Breast epithelium (tissue), 4 donors: Measurements from ENCODE around the gene CTNNA1. TPM values are rescaled to one million over a fixed set of nuclear protein-coding genes. Genes with fewer than 3 reads are reported as not detected.

Experiments used
- DNase-seq, 2 donors: peaks; one replicate each; pipeline ENCODE4 v3.0.0-alpha.2; 2019; ENCODE audit warnings: low spot score in 2 of 2
- H3K27ac ChIP-seq, 2 donors: fragments of 200-600 bp; sonication (generic) in 1 of 2; one replicate each; pipeline ENCODE4 v1.5.1; 2016 to 2019; ENCODE audit warnings: mild to moderate bottlenecking in 1 of 2
- H3K27me3 ChIP-seq, 2 donors: fragments of 200-600 bp; sonication (generic) in 1 of 2; one replicate each; pipeline versions ENCODE4 v1.5.1 to v1.6.0; 2017 to 2019; ENCODE audit warnings: control low read depth in 1 of 2, mild to moderate bottlenecking in 1 of 2
- H3K36me3 ChIP-seq: fragments of 200-600 bp; one replicate; pipeline ENCODE4 v1.5.1; 2019
- H3K4me1 ChIP-seq, 2 donors: fragments of 200-600 bp; sonication (generic); one replicate each; pipeline ENCODE4 v1.5.1; 2016 to 2019; ENCODE audit warnings: control low read depth in 1 of 2
- H3K4me3 ChIP-seq, 3 donors: fragments of 200-600 bp; sonication (generic); 1 replicate in 2 of 3; 2 replicates in 1 of 3; pipeline ENCODE4 v1.5.1; 2016 to 2019; ENCODE audit warnings: mild to moderate bottlenecking in 3 of 3, moderate library complexity in 2 of 3
- H3K9me3 ChIP-seq, 2 donors: fragments of 200-600 bp; sonication (generic) in 1 of 2; one replicate each; pipeline ENCODE4 v1.5.1; 2016 to 2019; ENCODE audit warnings: control low read depth in 1 of 2
- POLR2A ChIP-seq: fragments of 450-650 bp; IDR thresholded peaks from one replicate; pipeline ENCODE4 v1.6.1; 2016; ENCODE audit warnings: antibody characterized with exemption, mild to moderate bottlenecking, moderate library complexity
- POLR2AphosphoS5 ChIP-seq, 3 donors: sonication (generic); formaldehyde crosslinking; IDR thresholded peaks; one replicate each; pipeline ENCODE4 v1.6.1; 2017; ENCODE audit warnings: antibody characterized with exemption in 3 of 3
- intact Hi-C: fragments of 100-400 bp; cut with DNase I; formaldehyde crosslinking; loops from one replicate; pipeline ENCODE4 v1.15.1; 2023; ENCODE audit warnings: low total_unique reads
- total RNA-seq, 3 donors: library from RNA; depleted of rRNA; stranded (reverse); fragments of >200 nt; gene quantifications; one replicate each; pipeline ENCODE4 v1.1.0, GENCODE V29; 2016
- TF ChIP-seq, protein P1 (sequence below), 3 donors: fragments of 450-650 bp; IDR thresholded peaks; one replicate each; pipeline ENCODE4 v1.5.1; 2016 to 2017; ENCODE audit warnings: antibody characterized with exemption in 3 of 3, mild to moderate bottlenecking in 3 of 3, moderate library complexity in 3 of 3

The CTNNA1 gene
- total RNA-seq, 3 donors from 2014 or later, result 314 to 389 (median 321) TPM

DNA sequence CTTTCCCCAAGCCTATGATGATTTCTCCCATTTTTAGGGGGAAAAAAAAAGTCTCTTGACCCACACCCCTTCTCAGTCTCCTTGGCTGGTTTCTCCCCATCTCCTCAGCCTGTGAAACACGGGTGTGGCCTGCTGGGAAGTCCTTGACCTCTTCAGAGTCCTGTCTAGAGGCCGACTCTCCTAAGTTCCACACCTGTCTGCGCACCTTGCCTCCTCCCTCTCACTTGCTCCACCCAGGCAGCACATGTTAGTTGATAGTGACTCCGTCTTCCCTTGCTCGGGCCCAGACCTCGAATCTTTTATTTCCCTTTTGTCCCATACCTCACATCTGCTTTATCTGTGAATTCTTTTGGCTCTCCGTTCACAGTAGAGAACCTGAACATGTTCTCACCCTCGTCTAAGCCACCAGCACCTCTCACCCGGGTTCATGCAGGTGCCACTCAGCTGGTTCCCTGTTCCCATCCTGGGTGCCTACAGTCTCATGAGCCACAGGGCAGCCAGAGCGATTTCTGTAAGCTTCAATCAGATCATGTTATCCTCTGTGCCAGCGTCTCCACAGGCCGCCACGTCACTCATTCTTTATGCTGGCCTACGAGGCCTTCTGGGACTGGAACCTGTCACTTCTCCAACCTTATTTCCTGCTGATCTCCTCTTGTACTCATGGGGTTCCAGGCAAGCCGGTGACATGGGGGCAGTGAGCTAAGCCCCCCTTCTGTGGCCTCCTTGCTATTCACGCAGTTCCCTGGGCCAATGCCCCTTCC is 173.6 kb downstream of the CTNNA1 start:
- H3K9me3 ChIP-seq, result no peaks in the 10 kb centered on the region
- H3K27me3 ChIP-seq, result no peaks in the 10 kb centered on the region
- no peak overlapping the region for H3K4me3 ChIP-seq
- no peak for DNase-seq
- H3K4me1 ChIP-seq, result no peaks in the 10 kb centered on the region
- intact Hi-C loops, result no loop called here
- no peak overlapping the region for H3K27ac ChIP-seq
- peaks cover 12% of the 10 kb centered on the region for H3K36me3 ChIP-seq
- TF ChIP-seq POLR2AphosphoS5 (IDR thresholded peaks at IDR 0.05) (no peak), POLR2A (no peak)
- TF ChIP-seq, protein P1, sequence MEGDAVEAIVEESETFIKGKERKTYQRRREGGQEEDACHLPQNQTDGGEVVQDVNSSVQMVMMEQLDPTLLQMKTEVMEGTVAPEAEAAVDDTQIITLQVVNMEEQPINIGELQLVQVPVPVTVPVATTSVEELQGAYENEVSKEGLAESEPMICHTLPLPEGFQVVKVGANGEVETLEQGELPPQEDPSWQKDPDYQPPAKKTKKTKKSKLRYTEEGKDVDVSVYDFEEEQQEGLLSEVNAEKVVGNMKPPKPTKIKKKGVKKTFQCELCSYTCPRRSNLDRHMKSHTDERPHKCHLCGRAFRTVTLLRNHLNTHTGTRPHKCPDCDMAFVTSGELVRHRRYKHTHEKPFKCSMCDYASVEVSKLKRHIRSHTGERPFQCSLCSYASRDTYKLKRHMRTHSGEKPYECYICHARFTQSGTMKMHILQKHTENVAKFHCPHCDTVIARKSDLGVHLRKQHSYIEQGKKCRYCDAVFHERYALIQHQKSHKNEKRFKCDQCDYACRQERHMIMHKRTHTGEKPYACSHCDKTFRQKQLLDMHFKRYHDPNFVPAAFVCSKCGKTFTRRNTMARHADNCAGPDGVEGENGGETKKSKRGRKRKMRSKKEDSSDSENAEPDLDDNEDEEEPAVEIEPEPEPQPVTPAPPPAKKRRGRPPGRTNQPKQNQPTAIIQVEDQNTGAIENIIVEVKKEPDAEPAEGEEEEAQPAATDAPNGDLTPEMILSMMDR (IDR thresholded peaks at IDR 0.05), result no peak

DNA sequence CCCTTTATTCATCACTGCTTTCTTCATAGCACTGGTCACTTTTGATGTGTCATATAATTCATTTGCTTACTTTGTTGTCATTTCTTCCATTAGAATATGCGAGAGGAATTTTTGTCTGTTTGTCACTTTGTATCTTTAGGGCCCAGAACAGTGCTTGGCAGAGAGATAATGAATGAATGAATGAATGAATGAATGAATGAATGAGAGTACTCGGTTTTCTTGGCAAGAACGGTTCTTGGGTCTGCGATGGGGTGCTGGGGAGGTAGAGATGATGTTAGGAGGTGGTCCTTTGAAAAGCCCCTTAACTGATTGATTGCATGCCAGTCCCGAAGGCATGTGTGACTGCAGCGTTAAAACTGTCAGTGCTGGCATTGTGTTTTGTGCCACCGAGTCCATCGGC is 174.3 kb downstream of the CTNNA1 start:
- Histone ChIP-seq H3K27me3 (no peaks in the 10 kb centered on the region), H3K4me1 (no peaks in the 10 kb centered on the region), H3K27ac (no peak overlapping the region), H3K4me3 (no peak overlapping the region), H3K9me3 (no peaks in the 10 kb centered on the region), H3K36me3 (peaks cover 19% of the 10 kb centered on the region)
- intact Hi-C loops, result no loop called here
- no peak for TF ChIP-seq POLR2AphosphoS5 (IDR thresholded peaks at IDR 0.05)
- TF ChIP-seq, protein P1 (IDR thresholded peaks at IDR 0.05), result no peak
- TF ChIP-seq POLR2A, result no peak
- no peak for DNase-seq

DNA sequence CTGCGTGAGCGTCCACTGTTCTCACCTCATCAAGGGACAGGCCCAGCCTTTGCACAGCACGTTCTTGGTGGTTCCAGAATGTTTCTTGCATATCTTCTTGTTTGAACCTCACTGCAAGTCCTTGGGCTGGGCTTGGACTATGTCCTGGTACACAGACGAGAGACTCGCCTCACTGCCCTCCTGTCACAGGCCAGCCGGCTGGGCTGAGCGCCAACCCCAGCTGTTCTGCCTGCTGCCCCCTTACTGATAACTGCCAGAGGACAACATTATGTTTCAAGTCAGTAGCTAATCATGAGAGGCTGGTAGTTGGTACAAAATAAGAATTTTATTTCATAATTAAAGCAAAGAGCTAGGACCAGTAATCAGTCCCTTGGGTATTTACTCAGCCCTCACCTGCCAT is 174.8 kb downstream of the CTNNA1 start:
- no peaks in the 10 kb centered on the region for H3K4me1 ChIP-seq
- DNase-seq, result no peak
- no peak overlapping the region for H3K27ac ChIP-seq
- H3K36me3 ChIP-seq, result peaks cover 23% of the 10 kb centered on the region
- no peaks in the 10 kb centered on the region for H3K9me3 ChIP-seq
- H3K4me3 ChIP-seq, result no peak overlapping the region
- H3K27me3 ChIP-seq, result no peaks in the 10 kb centered on the region
- intact Hi-C loops, result no loop called here
- TF ChIP-seq POLR2A, result no peak
- TF ChIP-seq, protein P1 (IDR thresholded peaks at IDR 0.05), result no peak
- no peak for TF ChIP-seq POLR2AphosphoS5 (IDR thresholded peaks at IDR 0.05)

DNA sequence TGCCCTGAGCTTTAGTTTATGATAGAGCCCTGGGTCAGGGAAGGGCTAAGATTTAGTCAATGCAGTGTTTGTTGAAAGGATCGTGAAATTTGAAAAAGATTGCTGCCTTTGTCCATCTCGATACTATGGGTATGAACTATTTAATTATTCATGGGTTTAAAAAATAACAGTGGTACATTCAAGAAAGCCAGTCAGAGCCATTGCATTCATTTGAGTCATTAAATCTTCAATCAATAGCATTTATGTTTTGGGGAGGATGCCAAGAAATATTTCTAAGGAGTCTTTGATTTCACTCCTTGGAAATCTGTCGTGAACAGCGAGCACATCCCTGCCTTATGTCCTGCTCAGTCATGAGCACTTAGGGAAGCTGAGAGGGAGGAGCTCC is 176.3 kb downstream of the CTNNA1 start:
- Histone ChIP-seq H3K36me3 (peaks cover 23% of the 10 kb centered on the region), H3K4me3 (no peak overlapping the region), H3K9me3 (no peaks in the 10 kb centered on the region), H3K27me3 (no peaks in the 10 kb centered on the region), H3K27ac (peak overlapping the region; percentile 36 to 51), H3K4me1 (no peaks in the 10 kb centered on the region)
- intact Hi-C loops, result no loop called here
- TF ChIP-seq, protein P1 (IDR thresholded peaks at IDR 0.05), result no peak
- no peak for TF ChIP-seq POLR2AphosphoS5 (IDR thresholded peaks at IDR 0.05)
- TF ChIP-seq POLR2A, result no peak
- no peak for DNase-seq

DNA sequence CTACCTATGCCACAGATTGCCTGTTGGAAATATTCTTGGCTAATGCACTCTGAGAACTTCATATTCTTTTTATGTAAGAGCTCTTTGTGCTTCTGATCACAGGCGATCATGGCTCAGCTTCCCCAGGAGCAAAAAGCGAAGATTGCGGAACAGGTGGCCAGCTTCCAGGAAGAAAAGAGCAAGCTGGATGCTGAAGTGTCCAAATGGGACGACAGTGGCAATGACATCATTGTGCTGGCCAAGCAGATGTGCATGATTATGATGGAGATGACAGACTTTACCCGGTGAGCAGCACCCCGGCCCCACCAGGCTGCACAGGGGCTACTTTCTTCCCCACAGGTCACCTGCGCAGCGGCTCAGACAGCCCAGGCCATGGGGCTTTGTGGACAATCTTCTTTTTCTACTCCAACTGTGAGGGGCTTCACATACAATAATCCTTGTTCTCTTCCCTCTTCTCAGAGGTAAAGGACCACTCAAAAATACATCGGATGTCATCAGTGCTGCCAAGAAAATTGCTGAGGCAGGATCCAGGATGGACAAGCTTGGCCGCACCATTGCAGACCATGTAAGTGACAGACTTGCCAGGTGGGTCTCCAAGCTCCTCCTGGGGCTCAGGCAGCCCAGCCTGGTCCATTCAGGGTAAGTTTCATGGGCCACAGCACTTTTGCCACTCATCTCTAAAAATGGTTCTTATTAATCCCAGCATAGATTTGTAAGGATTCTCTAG is 177.3 kb downstream of the CTNNA1 start:
- H3K4me3 ChIP-seq, result no peak overlapping the region
- intact Hi-C loops, result no loop called here
- H3K4me1 ChIP-seq, result no peaks in the 10 kb centered on the region
- peak overlapping the region; percentile 28 to 51 for H3K27ac ChIP-seq
- peaks cover 18% of the 10 kb centered on the region for H3K36me3 ChIP-seq
- TF ChIP-seq POLR2A (no peak), POLR2AphosphoS5 (IDR thresholded peaks at IDR 0.05) (peak in 1 of 3 donors; percentile 40)
- TF ChIP-seq, protein P1 (IDR thresholded peaks at IDR 0.05), result no peak
- no peaks in the 10 kb centered on the region for H3K27me3 ChIP-seq
- peak in 1 of 2 donors; percentile 65 for DNase-seq
- no peaks in the 10 kb centered on the region for H3K9me3 ChIP-seq
